Measurements from ENCODE around the gene ADCY2.

- TF ChIP-seq CTCF (IDR thresholded peaks at IDR 0.05; ENCODE audit: low read depth, low read length) (no peak), EZH2phosphoT487 (IDR thresholded peaks at IDR 0.05; ENCODE audit: low read depth) (no peak)
These were observed 479.2 kb downstream of the ADCY2 start for GRCh38 chr5:7875151-7875550.

Data from OCI-LY3 (cell line).